ENCODE data around the gene WNT3.

WNT3 gene

DNA sequence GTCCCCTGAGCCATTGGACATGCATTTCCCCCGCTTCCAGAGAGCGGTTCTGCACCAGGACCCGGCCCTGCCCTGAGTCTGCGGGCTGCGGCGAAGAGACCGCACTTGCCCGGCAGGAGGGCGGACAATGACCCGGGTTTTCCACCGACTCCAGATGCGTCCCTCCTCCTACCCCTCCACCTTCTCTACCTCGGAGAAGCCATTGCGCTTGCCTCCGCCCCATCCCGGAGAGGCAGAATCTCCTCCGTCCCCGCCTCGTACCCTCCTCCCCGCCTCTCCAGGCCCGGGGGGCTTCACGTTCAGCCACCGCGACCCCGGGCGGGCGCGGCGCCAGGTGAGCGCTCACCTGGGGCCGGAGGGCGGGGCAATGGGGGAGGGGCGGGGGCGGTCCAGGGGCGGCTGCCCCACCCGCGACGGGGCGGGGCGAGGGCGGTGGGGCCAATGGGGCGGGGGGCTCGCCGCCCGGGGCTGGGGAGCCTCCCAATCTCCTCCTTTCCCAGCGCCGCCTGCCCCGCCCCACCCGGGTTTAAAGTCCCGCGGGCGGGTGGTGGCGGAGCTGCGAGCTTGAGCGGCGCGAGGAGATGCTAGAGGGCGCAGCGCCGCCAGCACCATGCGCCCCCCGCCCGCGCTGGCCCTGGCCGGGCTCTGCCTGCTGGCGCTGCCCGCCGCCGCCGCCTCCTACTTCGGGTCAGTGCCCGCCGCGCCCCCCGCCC, 32.7 kb upstream of the WNT3 start, which contains the start of gene WNT9B:
WNT9B (plus strand) TSS at position 555 of the 713 bp plus-strand sequence; CDS start at position 611, 56 bp downstream.
- DNase-seq (ENCODE audit: low read depth, low spot score): no peak
- ChIA-PET POLR2A (no interaction called here), CTCF (interaction anchor here (0.9 to 3.5 kb wide), 4 partner anchors 9 to 90 kb away, joined by 3 to 28 read pairs (median 4); no protein-coding TSS in a partner anchor)
- H3K4me3 ChIP-seq (ENCODE audit: low read depth, low read length): peak within 1 kb of the TSS; percentile 32
- no peak for TF ChIP-seq CTCF (IDR thresholded peaks at IDR 0.05; ENCODE audit: insufficient read depth, low read length, missing control alignments)

DNA sequence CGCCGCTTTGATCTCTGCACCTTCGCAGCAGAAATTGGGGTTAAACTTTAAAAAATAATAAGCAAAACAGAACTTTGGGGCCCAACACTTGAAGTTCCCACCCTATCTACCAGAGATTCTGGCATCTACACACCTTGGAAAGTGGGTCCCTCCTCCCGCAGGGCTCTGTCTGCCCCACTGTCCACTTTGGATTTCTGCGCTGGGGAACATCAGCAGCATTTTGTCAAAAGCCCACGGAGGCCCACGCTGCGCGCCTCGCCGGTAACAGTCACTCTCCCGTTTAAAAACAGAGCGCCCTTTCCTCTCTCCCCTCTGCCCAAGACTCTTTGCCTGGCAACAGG, 32.2 kb upstream of the WNT3 start:
- no peak overlapping the region for H3K4me3 ChIP-seq (ENCODE audit: low read depth, low read length)
- TF ChIP-seq CTCF (IDR thresholded peaks at IDR 0.05; ENCODE audit: insufficient read depth, low read length, missing control alignments): no peak
- ChIA-PET POLR2A (no interaction called here), CTCF (interaction anchor here (1.0 to 4.0 kb wide), 3 partner anchors 9 to 92 kb away, joined by 3 to 14 read pairs (median 4); no protein-coding TSS in a partner anchor)
- no peak for DNase-seq (ENCODE audit: low read depth, low spot score)

DNA sequence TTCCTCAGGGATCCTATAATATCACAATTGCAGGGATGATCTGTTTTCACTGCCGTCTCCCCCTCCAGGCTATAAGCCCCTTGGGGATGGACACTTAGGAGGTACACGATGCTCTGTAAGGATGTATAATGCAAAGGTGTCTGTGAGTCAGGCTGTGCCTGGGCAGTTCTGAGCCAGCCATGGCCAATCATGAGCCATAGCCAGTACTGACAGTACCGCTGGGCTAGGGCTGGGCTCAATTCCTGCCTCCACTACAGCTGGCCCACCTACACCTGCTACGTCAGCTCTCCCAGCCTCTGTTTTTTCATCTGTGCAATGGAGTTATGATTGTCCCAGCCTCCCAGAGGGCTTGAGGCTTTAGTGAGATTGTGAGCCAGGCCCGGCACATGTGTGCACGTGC, 30.0 kb upstream of the WNT3 start:
- H3K4me3 ChIP-seq (ENCODE audit: low read depth, low read length): no peak overlapping the region
- CTCF ChIA-PET: interaction anchor here (0.7 to 4.0 kb wide), 6 partner anchors 10 to 95 kb away, joined by 3 to 14 read pairs (median 4); no protein-coding TSS in a partner anchor
- DNase-seq (ENCODE audit: low read depth, low spot score): no peak
- POLR2A ChIA-PET: no interaction called here
- no peak for TF ChIP-seq CTCF (IDR thresholded peaks at IDR 0.05; ENCODE audit: insufficient read depth, low read length, missing control alignments)

- ChIA-PET CTCF (interaction anchor here (1.0 to 4.0 kb wide), 5 partner anchors 9 to 95 kb away, joined by 3 to 14 read pairs (median 4); no protein-coding TSS in a partner anchor), POLR2A (no interaction called here)
Observed at GRCh38 chr17:46847204-46848191, 29.0 kb upstream of the WNT3 start.

DNA sequence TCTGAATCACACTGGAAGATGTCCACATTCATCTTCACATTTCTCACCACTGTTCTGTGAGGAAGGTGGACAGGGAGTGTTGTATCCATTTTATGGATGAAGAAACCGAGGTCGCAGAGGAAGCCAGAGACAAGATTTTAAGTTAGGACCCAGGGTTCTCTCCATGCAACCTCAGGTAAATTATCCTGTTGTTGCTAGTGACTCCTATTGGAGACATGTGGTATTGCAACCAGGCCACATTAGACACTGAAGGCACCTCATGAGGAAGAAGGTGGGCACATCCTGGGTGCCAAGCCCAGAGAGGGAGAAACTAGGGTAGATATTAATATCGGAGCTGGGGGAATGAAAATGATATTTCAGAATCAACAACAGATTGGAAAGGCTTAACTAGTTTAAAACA, 24.3 kb upstream of the WNT3 start:
- no peak overlapping the region for H3K4me3 ChIP-seq (ENCODE audit: low read depth, low read length)
- peak; percentile 29 for TF ChIP-seq CTCF (IDR thresholded peaks at IDR 0.05; ENCODE audit: insufficient read depth, low read length, missing control alignments)
- CTCF ChIA-PET: interaction anchor here (0.7 to 5.2 kb wide), 27 partner anchors 9 to 166 kb away, joined by 3 to 94 read pairs (median 4); partner anchors contain the start of gene WNT9B
- no peak for DNase-seq (ENCODE audit: low read depth, low spot score)
- POLR2A ChIA-PET: no interaction called here

More at GRCh38 chr17:46847204-46848191, 29.0 kb upstream of the WNT3 start:
- no peak overlapping the region for H3K4me3 ChIP-seq (ENCODE audit: low read depth, low read length)
- no peak for TF ChIP-seq CTCF (IDR thresholded peaks at IDR 0.05; ENCODE audit: insufficient read depth, low read length, missing control alignments)
- no peak for DNase-seq (ENCODE audit: low read depth, low spot score)
